Nephron (organoid): Measurements from ENCODE around the gene KMT2C.

Experiments used
- H3K27ac Mint-ChIP-seq, 3 experiments: 2 replicates each; pipeline ENCODE4 v1.8.0; 2020; ENCODE audit warnings: mixed read lengths in 3 of 3, mild to moderate bottlenecking in 2 of 3, moderate library complexity in 1 of 3
- H3K27me3 Mint-ChIP-seq: 2 replicates; pipeline ENCODE4 v1.8.0; 2021; ENCODE audit warnings: low read depth, mild to moderate bottlenecking, moderate library complexity, mixed read lengths
- H3K36me3 Mint-ChIP-seq: 2 replicates; pipeline ENCODE4 v1.8.0; 2020; ENCODE audit warnings: low read depth, mixed read lengths
- H3K4me1 Mint-ChIP-seq: 2 replicates; pipeline ENCODE4 v1.8.0; 2020; ENCODE audit warnings: mixed read lengths
- H3K4me3 Mint-ChIP-seq, 3 experiments: 2 replicates each; pipeline ENCODE4 v1.8.0; 2020; ENCODE audit warnings: mild to moderate bottlenecking in 3 of 3, mixed read lengths in 3 of 3, moderate library complexity in 2 of 3
- H3K9me3 Mint-ChIP-seq: 2 replicates; pipeline ENCODE4 v1.8.0; 2020; ENCODE audit warnings: mixed read lengths
- TF ChIP-seq, protein P1 (sequence below), 3 experiments: fragments of 200-600 bp; sonication (generic); IDR thresholded peaks; one replicate each; pipeline ENCODE4 v1.5.0; 2021; ENCODE audit warnings: antibody characterized with exemption in 3 of 3; ENCODE audit not compliant: unreplicated experiment in 3 of 3

The KMT2C gene

DNA sequence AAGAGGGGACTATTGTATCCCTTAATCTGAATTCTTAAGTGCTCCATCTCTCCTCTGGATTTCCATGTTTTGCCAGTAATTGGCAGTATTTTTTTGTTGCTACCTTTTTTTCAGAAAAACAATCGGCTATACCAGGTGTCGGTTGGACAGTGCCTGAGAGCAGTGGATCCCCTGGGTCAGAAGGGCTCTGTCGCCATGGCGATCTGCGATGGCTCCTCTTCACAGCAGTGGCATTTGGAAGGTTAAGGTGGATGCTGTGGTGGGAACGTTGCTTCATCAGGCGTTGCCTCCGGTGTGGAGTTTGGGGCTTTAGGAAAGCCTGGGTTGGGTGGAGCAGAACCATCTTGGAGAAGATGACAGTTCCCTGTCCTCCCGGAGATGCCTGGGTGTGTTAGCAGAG lies 314.4 kb downstream of the KMT2C start:
- TF ChIP-seq, protein P1, sequence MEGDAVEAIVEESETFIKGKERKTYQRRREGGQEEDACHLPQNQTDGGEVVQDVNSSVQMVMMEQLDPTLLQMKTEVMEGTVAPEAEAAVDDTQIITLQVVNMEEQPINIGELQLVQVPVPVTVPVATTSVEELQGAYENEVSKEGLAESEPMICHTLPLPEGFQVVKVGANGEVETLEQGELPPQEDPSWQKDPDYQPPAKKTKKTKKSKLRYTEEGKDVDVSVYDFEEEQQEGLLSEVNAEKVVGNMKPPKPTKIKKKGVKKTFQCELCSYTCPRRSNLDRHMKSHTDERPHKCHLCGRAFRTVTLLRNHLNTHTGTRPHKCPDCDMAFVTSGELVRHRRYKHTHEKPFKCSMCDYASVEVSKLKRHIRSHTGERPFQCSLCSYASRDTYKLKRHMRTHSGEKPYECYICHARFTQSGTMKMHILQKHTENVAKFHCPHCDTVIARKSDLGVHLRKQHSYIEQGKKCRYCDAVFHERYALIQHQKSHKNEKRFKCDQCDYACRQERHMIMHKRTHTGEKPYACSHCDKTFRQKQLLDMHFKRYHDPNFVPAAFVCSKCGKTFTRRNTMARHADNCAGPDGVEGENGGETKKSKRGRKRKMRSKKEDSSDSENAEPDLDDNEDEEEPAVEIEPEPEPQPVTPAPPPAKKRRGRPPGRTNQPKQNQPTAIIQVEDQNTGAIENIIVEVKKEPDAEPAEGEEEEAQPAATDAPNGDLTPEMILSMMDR (IDR thresholded peaks at IDR 0.05; ENCODE audit: unreplicated experiment in 3 of 3): no peak
- no peak overlapping the region for H3K27ac Mint-ChIP-seq
- no peaks in the 10 kb centered on the region for H3K27me3 Mint-ChIP-seq
- H3K9me3 Mint-ChIP-seq: peaks cover 24% of the 10 kb centered on the region
- no peaks in the 10 kb centered on the region for H3K4me1 Mint-ChIP-seq
- no peak overlapping the region for H3K4me3 Mint-ChIP-seq
- H3K36me3 Mint-ChIP-seq: peaks cover 92% of the 10 kb centered on the region

DNA sequence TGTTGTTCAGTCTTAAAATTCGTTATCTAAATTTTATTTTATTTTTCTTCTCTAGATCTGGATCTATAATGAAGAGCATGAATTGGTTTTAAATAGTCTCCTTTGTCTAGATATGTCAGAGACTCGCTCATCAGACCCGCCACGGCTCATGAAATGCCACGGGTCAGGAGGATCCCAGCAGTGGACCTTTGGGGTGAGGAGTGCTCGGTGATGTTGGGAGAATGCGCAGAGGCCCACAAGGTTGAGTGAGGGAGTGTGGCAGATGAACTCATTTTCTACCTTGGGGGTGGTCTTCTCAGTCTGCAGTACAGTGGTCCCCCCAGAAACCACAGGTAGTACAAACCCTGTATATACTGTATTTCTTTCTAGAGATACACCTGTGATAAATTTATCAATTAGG lies 315.0 kb downstream of the KMT2C start:
- no peak overlapping the region for H3K4me3 Mint-ChIP-seq
- H3K36me3 Mint-ChIP-seq: peaks cover 93% of the 10 kb centered on the region
- TF ChIP-seq, protein P1 (IDR thresholded peaks at IDR 0.05; ENCODE audit: unreplicated experiment in 3 of 3): no peak
- H3K27ac Mint-ChIP-seq: no peak overlapping the region
- peaks cover 24% of the 10 kb centered on the region for H3K9me3 Mint-ChIP-seq
- no peaks in the 10 kb centered on the region for H3K27me3 Mint-ChIP-seq
- no peaks in the 10 kb centered on the region for H3K4me1 Mint-ChIP-seq

DNA sequence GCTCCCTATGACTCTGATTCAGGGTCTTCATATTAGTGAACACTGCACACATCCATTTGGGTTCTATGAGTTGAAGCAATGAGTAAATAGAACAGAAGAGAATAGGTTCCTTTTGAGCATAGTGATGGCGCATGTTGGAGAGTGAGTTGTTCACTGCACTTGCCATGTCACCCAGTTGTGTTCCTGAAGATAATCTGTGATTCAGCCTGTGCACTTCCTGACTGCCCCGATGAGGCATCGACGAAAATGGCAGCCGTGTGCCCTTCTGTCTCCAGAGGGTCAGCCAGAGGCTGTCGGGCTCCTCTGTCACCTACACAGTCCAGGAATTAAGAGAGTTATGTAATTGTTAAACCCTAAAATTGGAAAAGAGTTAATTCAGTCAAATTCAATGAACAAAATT lies 315.6 kb downstream of the KMT2C start:
- H3K4me1 Mint-ChIP-seq: no peaks in the 10 kb centered on the region
- TF ChIP-seq, protein P1 (IDR thresholded peaks at IDR 0.05; ENCODE audit: unreplicated experiment in 3 of 3): no peak
- H3K27me3 Mint-ChIP-seq: no peaks in the 10 kb centered on the region
- H3K36me3 Mint-ChIP-seq: peaks cover 92% of the 10 kb centered on the region
- no peak overlapping the region for H3K27ac Mint-ChIP-seq
- peaks cover 21% of the 10 kb centered on the region for H3K9me3 Mint-ChIP-seq
- H3K4me3 Mint-ChIP-seq: no peak overlapping the region

DNA sequence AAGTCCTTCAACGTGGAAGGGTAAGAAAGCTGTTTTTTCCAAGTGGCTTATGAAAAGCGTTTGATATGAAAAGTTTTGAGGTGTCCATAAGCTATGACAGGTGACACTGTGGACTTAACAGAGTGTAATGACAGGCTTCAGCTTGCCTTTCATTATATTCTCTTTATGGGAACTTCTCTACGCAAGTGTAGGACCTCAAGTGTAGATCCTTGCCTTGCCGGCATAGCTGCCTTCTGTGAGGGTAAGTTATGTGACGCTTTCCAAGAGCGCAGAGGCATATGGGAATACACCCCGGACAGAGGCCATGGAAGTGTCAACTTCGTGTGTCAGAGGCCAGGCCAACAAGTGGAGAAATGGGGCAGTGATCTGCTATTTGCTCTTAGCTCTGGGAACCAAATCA lies 318.4 kb downstream of the KMT2C start:
- no peaks in the 10 kb centered on the region for H3K4me1 Mint-ChIP-seq
- TF ChIP-seq, protein P1 (IDR thresholded peaks at IDR 0.05; ENCODE audit: unreplicated experiment in 3 of 3): no peak
- no peaks in the 10 kb centered on the region for H3K27me3 Mint-ChIP-seq
- H3K27ac Mint-ChIP-seq: no peak overlapping the region
- H3K4me3 Mint-ChIP-seq: no peak overlapping the region
- H3K9me3 Mint-ChIP-seq: no peaks in the 10 kb centered on the region
- peaks cover 84% of the 10 kb centered on the region for H3K36me3 Mint-ChIP-seq

DNA sequence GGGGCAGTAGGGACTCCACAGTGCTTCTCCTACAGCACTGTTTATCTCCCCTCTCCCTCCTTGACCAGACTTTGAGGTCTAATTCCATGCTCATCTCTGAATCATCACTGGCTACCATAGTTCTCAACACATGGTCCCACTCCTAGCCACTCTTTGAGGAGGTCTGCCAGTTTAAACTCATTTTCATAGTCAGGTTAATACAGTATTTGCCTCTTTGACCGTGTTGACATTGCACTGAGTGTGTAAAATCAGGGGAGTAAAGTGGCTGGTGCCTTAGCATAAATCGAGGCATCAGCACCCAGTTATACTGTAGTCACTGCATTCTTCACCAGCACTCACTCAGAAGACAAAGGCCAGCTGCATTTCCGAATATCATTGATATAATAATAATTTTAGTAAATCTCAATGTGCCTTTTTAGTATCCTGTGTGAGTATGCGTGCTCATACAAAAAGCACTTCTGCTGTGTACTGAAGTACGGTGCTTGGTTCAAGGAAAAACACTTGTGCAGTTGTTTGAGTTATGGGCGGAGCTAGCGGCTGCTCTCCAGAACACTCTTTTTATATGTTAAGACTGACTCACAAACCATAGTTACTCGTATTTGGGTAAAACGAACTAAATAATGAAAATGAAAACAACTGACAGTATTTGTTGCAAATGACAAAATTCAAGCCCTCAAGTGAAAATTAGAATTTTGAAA lies 320.6 kb downstream of the KMT2C start:
- Mint-ChIP-seq H3K4me1 (no peaks in the 10 kb centered on the region), H3K36me3 (peaks cover 79% of the 10 kb centered on the region), H3K27ac (no peak overlapping the region), H3K9me3 (no peaks in the 10 kb centered on the region), H3K4me3 (no peak overlapping the region), H3K27me3 (no peaks in the 10 kb centered on the region)
- TF ChIP-seq, protein P1 (IDR thresholded peaks at IDR 0.05; ENCODE audit: unreplicated experiment in 3 of 3): no peak

DNA sequence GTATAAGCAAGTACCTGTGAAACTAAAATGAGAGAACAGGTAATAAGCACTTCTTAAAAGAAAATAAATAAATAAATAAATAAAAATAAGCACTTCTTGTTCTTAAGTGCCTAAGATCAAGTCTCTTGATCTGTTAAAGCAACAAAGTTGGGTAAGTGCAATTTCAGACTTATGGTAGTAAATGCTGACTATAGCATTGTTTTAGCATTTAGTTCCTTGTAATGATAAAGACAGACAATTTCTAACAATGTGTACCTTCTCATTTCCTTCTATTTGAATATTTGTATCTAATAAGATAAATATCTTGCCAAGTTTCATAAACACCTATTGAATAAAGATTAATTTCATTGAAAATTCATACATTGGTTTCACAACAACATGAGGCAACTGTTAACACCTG lies 323.0 kb downstream of the KMT2C start:
- Mint-ChIP-seq H3K27ac (no peak overlapping the region), H3K4me1 (no peaks in the 10 kb centered on the region), H3K36me3 (peaks cover 79% of the 10 kb centered on the region), H3K27me3 (no peaks in the 10 kb centered on the region), H3K9me3 (no peaks in the 10 kb centered on the region), H3K4me3 (no peak overlapping the region)
- TF ChIP-seq, protein P1 (IDR thresholded peaks at IDR 0.05; ENCODE audit: unreplicated experiment in 3 of 3): no peak
